Tibial artery (tissue), 4 donors: Measurements from ENCODE around the gene LZIC.

Source experiments
- DNase-seq, 2 donors: peaks; one replicate each; pipeline ENCODE4 v3.0.0-alpha.2; 2019
- H3K27ac ChIP-seq, 2 donors: fragments of 200-600 bp; sonication (generic) in 1 of 2; 1 replicate in 1 of 2; 2 replicates in 1 of 2; pipeline ENCODE4 v1.5.1; 2018 to 2019; ENCODE audit warnings: mild to moderate bottlenecking in 1 of 2
- H3K27me3 ChIP-seq, 2 donors: fragments of 200-600 bp; sonication (generic) in 1 of 2; one replicate each; pipeline versions ENCODE4 v1.5.1 to v1.6.0; 2016 to 2019
- H3K36me3 ChIP-seq, 3 donors: fragments of 200-600 bp; sonication (generic) in 2 of 3; one replicate each; pipeline ENCODE4 v1.5.1; 2016 to 2019; ENCODE audit warnings: mild to moderate bottlenecking in 2 of 3
- H3K4me1 ChIP-seq, 4 donors: fragments of 200-600 bp; sonication (generic) in 2 of 4; 1 replicate in 3 of 4; 2 replicates in 1 of 4; pipeline ENCODE4 v1.5.1; 2016 to 2019
- H3K4me3 ChIP-seq, 2 donors: fragments of 200-600 bp; sonication (generic) in 1 of 2; 1 replicate in 1 of 2; 2 replicates in 1 of 2; pipeline ENCODE4 v1.5.1; 2018 to 2019; ENCODE audit warnings: mild to moderate bottlenecking in 2 of 2
- H3K9me3 ChIP-seq, 3 donors: fragments of 200-600 bp; sonication (generic) in 1 of 3; one replicate each; pipeline ENCODE4 v1.5.1; 2016 to 2019
- intact Hi-C: fragments of 100-400 bp; cut with DNase I; formaldehyde crosslinking; loops from one replicate; pipeline ENCODE4 v1.15.0; 2023; ENCODE audit warnings: low total_unique reads
- TF ChIP-seq, protein P1 (sequence below), 2 experiments: fragments of 200-600 bp in 1 of 2; fragments of 450-650 bp in 1 of 2; IDR thresholded peaks; one replicate each; pipeline ENCODE4 v1.5.1; 2017 to 2019; ENCODE audit warnings: antibody characterized with exemption in 2 of 2, mild to moderate bottlenecking in 1 of 2, moderate library complexity in 1 of 2

Gene LZIC

DNA sequence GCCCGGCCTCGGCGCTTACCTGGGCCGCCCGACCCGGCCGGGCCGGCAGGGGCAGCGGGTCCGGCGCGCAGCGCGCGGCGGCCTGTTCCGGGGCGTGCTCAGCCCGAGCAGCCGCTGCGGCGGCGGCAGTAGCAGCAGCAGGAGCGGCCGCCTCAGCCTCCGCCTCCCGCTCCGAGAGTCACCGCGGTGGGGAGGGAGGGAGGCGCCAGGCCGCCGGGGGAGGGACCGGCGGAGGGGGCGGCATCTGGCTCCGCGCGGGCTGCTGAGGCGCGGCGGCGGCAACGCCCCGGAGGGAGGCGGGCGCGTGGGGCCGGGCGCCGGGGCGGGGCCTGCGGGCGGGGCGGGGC, 33.1 kb downstream of the LZIC start, which contains the start of gene CTNNBIP1:
TSS of gene CTNNBIP1 (minus strand) at position 194 of the 347 bp plus-strand sequence. CDS start 38,205 bp downstream, outside the sequence.
- H3K27me3 ChIP-seq = no peaks in the 10 kb centered on the region
- TF ChIP-seq, protein P1, sequence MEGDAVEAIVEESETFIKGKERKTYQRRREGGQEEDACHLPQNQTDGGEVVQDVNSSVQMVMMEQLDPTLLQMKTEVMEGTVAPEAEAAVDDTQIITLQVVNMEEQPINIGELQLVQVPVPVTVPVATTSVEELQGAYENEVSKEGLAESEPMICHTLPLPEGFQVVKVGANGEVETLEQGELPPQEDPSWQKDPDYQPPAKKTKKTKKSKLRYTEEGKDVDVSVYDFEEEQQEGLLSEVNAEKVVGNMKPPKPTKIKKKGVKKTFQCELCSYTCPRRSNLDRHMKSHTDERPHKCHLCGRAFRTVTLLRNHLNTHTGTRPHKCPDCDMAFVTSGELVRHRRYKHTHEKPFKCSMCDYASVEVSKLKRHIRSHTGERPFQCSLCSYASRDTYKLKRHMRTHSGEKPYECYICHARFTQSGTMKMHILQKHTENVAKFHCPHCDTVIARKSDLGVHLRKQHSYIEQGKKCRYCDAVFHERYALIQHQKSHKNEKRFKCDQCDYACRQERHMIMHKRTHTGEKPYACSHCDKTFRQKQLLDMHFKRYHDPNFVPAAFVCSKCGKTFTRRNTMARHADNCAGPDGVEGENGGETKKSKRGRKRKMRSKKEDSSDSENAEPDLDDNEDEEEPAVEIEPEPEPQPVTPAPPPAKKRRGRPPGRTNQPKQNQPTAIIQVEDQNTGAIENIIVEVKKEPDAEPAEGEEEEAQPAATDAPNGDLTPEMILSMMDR (IDR thresholded peaks at IDR 0.05) = peak in 1 of 2 experiments; percentile 22
- intact Hi-C loops = loop anchor here (5.0 kb wide), 1 partner anchor 1102 kb away; the partner anchor contains the start of gene TARDBP
- DNase-seq = no peak
- no peaks in the 10 kb centered on the region for H3K9me3 ChIP-seq
- H3K27ac ChIP-seq = peak within 1 kb of the TSS; percentile 96 to 99
- H3K4me1 ChIP-seq = peaks cover 4 to 29% (median 16%) of the 10 kb centered on the region in 4 donors
- peak within 1 kb of the TSS; percentile 74 to 93 for H3K4me3 ChIP-seq
- no peaks in the 10 kb centered on the region for H3K36me3 ChIP-seq

DNA sequence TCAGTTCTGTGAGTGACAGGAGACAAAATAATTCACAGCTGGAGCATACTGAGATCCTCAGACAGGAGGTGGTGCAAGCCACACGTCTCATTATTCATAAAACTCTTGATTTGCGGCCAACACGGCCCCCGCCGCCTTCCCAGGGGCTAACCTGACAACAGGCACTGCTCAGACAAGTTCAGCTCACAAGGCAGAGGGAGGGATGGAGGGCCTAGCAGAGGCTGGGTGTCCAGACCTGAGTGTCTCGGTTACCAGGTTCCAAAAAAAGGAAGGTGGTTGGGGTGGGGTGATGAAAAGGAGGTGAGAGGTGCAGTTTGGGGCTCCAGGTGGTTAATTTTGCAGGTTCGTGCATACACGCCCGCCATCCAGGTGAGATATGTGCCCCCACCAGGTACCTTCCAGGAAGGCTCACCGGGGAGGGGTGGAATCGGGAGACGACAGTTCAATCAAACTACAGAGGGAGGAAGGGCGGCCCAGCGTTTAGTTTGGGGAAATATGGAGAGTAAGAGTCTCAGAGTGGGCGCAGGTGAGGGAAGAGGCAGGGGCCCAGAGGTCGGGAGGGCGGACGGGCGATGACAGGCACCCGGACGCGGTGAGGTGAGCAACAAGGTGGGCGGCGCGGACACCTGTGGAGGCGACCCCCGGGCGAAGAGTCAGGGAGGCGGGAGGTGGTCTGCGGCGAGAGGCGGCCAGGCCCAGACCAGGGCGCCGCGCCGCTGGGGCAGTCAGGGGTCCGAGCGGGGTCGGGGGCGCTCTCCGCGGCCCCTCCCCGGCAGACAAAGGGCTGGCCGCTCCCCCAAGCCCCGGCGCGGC, 33.8 kb downstream of the LZIC start:
- intact Hi-C loops = loop anchor here (5.0 kb wide), 1 partner anchor 1103 kb away; the partner anchor contains the start of gene TARDBP
- TF ChIP-seq, protein P1 (IDR thresholded peaks at IDR 0.05) = no peak
- Histone ChIP-seq H3K36me3 (no peaks in the 10 kb centered on the region), H3K27ac (peak overlapping the region; percentile 60 to 77), H3K9me3 (no peaks in the 10 kb centered on the region), H3K27me3 (no peaks in the 10 kb centered on the region), H3K4me1 (peaks cover 4 to 29% (median 16%) of the 10 kb centered on the region in 4 donors), H3K4me3 (peak overlapping the region; percentile 74 to 93)
- DNase-seq = peak; percentile 40 to 74

DNA sequence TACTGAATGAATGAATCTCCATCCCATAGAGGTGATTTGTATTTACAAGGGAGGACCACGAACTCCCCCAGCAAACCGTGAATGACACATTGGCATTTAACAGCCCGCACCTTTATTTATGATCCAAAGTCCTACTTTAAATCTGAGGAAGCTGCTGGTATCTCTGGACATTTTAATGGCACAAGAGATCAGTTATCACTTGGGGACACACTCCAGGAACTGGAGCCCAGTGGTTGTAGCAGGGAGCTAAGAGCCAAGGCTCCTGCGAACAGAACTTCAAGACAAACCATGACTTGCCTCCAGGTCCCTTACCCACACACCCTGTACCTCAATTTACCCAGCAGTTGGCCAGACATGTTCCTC, 34.3 kb downstream of the LZIC start:
- peak overlapping the region in 1 of 2 donors; percentile 77 for H3K27ac ChIP-seq
- intact Hi-C loops = no loop called here
- no peak for DNase-seq
- H3K36me3 ChIP-seq = no peaks in the 10 kb centered on the region
- TF ChIP-seq, protein P1 (IDR thresholded peaks at IDR 0.05) = no peak
- H3K4me1 ChIP-seq = peaks cover 4 to 29% (median 16%) of the 10 kb centered on the region in 4 donors
- H3K9me3 ChIP-seq = no peaks in the 10 kb centered on the region
- peak overlapping the region; percentile 74 to 93 for H3K4me3 ChIP-seq
- no peaks in the 10 kb centered on the region for H3K27me3 ChIP-seq

DNA sequence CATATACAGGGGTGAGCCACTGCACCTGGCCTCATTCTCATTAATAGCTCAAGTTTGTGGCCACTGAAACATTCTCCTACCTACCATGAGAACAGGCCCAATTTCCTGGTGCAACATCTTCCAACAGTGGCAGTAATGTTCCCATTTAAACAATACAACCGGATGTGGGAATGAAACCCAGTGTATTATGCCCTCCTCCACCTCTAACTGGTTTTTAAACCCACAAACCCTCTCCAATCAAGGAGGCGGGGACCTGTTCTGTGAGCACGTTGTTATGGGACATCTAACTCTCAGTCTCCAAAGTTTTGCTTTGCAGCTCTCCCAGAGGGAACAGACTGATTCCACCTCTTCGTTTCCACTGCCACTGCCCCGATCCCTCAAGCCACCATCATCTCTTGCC, 35.8 kb downstream of the LZIC start:
- Histone ChIP-seq H3K9me3 (no peaks in the 10 kb centered on the region), H3K27ac (no peak overlapping the region), H3K27me3 (no peaks in the 10 kb centered on the region), H3K36me3 (no peaks in the 10 kb centered on the region), H3K4me1 (peaks cover 4 to 29% (median 16%) of the 10 kb centered on the region in 4 donors), H3K4me3 (no peak overlapping the region)
- TF ChIP-seq, protein P1 (IDR thresholded peaks at IDR 0.05) = no peak
- DNase-seq = no peak
- intact Hi-C loops = no loop called here

DNA sequence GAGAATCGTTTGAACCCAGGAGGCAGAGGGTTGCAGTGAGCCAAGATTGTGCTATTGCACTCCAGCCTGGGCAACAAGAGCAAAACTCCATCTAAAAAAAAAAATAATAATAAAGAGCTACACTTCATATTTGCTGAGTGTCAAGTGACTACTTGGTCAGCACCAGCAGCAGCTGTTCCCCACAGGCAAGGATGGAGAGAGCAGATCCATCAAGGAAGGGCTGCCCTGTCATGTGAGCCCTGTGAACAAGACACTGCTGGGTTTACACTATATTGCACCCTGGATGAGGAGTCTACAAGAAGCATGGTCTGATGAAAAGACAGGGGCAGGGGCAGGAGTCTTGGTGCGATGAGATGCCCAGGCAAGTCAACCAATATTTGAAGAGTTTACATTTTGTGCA, 36.7 kb downstream of the LZIC start:
- intact Hi-C loops = no loop called here
- H3K27me3 ChIP-seq = no peaks in the 10 kb centered on the region
- H3K9me3 ChIP-seq = no peaks in the 10 kb centered on the region
- TF ChIP-seq, protein P1 (IDR thresholded peaks at IDR 0.05) = no peak
- peaks cover 4 to 35% (median 22%) of the 10 kb centered on the region in 4 donors for H3K4me1 ChIP-seq
- no peak overlapping the region for H3K27ac ChIP-seq
- no peak for DNase-seq
- no peaks in the 10 kb centered on the region for H3K36me3 ChIP-seq
- no peak overlapping the region for H3K4me3 ChIP-seq
